Activated CD8-positive, alpha-beta T cell treated with anti-CD3 and anti-CD28 coated beads, Interleukin-2, amount 10 ng/mL, durations not matched to agents 7 days and 5 days (primary cell): ENCODE results near the gene FHIT. TPM values are rescaled to one million over a fixed set of nuclear protein-coding genes. Genes with fewer than 3 reads are reported as not detected.

Source experiments
- ATAC-seq: fragments of 150-1000 bp; cut with Tn5 transposase; one replicate; pipeline ENCODE4 v1.10.0; 2021; ENCODE audit warnings: moderate library complexity
- CTCF ChIA-PET: fragments of 350-600 bp; sonication (Branson Sonifier 250); formaldehyde crosslinking; loops from one replicate; lab custom pipeline; 2021; ENCODE audit warnings: antibody characterized with exemption; lab: Charles Lee
- POLR2A ChIA-PET: fragments of 350-600 bp; sonication (Branson Sonifier 250); formaldehyde crosslinking; loops from one replicate; lab custom pipeline; 2021; ENCODE audit warnings: antibody characterized with exemption; lab: Charles Lee
- DNase-seq: peaks from one replicate; pipeline ENCODE4 v3.0.0-alpha.2; 2020
- H3K27ac Mint-ChIP-seq: one replicate; pipeline ENCODE4 v1.8.0; 2021; ENCODE audit warnings: mild to moderate bottlenecking, mixed read lengths
- H3K27me3 Mint-ChIP-seq: one replicate; pipeline ENCODE4 v1.8.0; 2021; ENCODE audit warnings: low read depth, mixed read lengths
- H3K36me3 Mint-ChIP-seq: one replicate; pipeline ENCODE4 v1.8.0; 2021; ENCODE audit warnings: low read depth, mixed read lengths
- H3K4me1 Mint-ChIP-seq: one replicate; pipeline ENCODE4 v1.8.0; 2021; ENCODE audit warnings: low read depth, mixed read lengths
- H3K4me3 Mint-ChIP-seq: one replicate; pipeline ENCODE4 v1.8.0; 2021; ENCODE audit warnings: mild to moderate bottlenecking, mixed read lengths
- H3K9me3 Mint-ChIP-seq: one replicate; pipeline ENCODE4 v1.8.0; 2022; ENCODE audit warnings: mixed read lengths; ENCODE audit not compliant: insufficient read depth
- total RNA-seq, 2 experiments: library from RNA; stranded (reverse); gene quantifications; one replicate each; pipeline ENCODE4 v1.2.3, GENCODE V29; 2021

FHIT gene
- total RNA-seq, 2 experiments from 2014 or later: 4.8 TPM

- CTCF ChIA-PET: no interaction called here
- H3K4me3 Mint-ChIP-seq: no peak overlapping the region
- POLR2A ChIA-PET: no interaction called here
- DNase-seq: no peak
- H3K4me1 Mint-ChIP-seq: peaks cover 2% of the 10 kb centered on the region
- H3K27ac Mint-ChIP-seq: no peak overlapping the region
- ATAC-seq: no peak
- H3K9me3 Mint-ChIP-seq: no peaks in the 10 kb centered on the region
- no peaks in the 10 kb centered on the region for H3K27me3 Mint-ChIP-seq
- H3K36me3 Mint-ChIP-seq: no peaks in the 10 kb centered on the region
Measured at GRCh38 chr3:60435941-60436650, 815.2 kb downstream of the FHIT start.

DNA sequence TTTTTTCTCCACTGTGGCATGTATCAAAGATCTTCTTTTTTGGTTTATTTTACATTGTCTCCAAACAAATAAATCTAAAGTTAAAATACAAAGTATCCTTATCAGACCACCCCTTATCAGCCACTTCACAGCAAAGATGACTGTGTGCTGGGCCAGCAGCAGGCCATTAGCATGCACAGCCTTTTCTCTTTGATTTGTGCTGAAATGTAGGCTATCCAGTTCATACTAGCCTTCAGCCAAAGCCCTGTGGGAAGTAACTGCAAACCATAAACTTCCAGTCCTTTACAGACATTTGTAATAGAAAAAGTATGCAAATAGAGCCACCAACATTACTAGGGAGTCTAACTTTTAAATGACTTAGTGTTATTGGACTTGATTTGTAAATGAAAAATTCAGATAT, 816.3 kb downstream of the FHIT start:
- H3K4me1 Mint-ChIP-seq: peaks cover 6% of the 10 kb centered on the region
- no peak for DNase-seq
- POLR2A ChIA-PET: no interaction called here
- H3K9me3 Mint-ChIP-seq: no peaks in the 10 kb centered on the region
- no peaks in the 10 kb centered on the region for H3K27me3 Mint-ChIP-seq
- CTCF ChIA-PET: no interaction called here
- H3K4me3 Mint-ChIP-seq: no peak overlapping the region
- ATAC-seq: no peak
- no peak overlapping the region for H3K27ac Mint-ChIP-seq
- no peaks in the 10 kb centered on the region for H3K36me3 Mint-ChIP-seq

DNA sequence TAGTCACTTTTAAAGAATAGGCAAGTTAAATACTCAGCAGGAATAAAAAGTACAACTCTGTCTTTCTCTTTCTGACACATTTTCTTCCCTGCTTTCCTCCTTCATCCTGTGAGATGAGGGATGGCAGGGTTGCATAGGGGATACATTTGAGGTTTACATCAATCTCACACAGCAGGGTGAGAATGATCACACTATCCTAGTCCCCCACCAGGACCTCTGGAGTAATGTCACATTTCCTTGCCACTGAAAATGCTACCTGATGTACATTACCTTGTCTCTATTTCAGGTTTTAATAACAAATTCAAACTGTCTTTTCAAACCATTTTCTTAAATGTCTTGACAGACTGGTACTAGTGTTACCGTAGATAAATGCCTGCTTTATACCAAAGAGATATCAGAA, 816.9 kb downstream of the FHIT start:
- H3K9me3 Mint-ChIP-seq: no peaks in the 10 kb centered on the region
- no peak for ATAC-seq
- no peaks in the 10 kb centered on the region for H3K27me3 Mint-ChIP-seq
- ChIA-PET CTCF (no interaction called here), POLR2A (no interaction called here)
- H3K36me3 Mint-ChIP-seq: no peaks in the 10 kb centered on the region
- no peak overlapping the region for H3K27ac Mint-ChIP-seq
- H3K4me3 Mint-ChIP-seq: no peak overlapping the region
- peaks cover 13% of the 10 kb centered on the region for H3K4me1 Mint-ChIP-seq
- DNase-seq: no peak

DNA sequence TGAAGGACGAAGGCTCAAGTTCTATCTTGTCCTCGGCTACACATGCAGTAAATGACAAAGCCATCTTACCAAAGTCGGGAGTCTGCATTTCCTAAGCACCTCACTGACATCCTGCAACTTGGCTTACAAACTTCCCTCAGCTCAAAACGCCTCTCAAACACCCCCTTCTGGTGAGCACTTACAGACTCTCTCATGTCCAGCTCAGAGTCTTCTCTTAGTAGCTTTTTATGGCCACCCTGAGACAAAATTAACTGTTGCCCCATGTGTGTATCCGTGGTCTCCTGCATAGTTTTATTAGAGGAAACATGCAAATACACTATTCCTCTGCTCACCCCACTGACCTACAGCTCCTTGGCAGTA, 819.7 kb downstream of the FHIT start:
- POLR2A ChIA-PET: no interaction called here

GRCh38 chr3:60430205-60430604, 821.0 kb downstream of the FHIT start:
- CTCF ChIA-PET: interaction anchor here (0.7 kb wide), 1 partner anchor 10 kb away, joined by 3 read pairs; no protein-coding TSS in a partner anchor

More for the DNA sequence above, 819.7 kb downstream of the FHIT start:
- no peak for DNase-seq
- Mint-ChIP-seq H3K9me3 (no peaks in the 10 kb centered on the region), H3K4me3 (no peak overlapping the region), H3K4me1 (peaks cover 15% of the 10 kb centered on the region), H3K27me3 (no peaks in the 10 kb centered on the region), H3K27ac (no peak overlapping the region), H3K36me3 (no peaks in the 10 kb centered on the region)
- no peak for ATAC-seq
- CTCF ChIA-PET: no interaction called here

DNA sequence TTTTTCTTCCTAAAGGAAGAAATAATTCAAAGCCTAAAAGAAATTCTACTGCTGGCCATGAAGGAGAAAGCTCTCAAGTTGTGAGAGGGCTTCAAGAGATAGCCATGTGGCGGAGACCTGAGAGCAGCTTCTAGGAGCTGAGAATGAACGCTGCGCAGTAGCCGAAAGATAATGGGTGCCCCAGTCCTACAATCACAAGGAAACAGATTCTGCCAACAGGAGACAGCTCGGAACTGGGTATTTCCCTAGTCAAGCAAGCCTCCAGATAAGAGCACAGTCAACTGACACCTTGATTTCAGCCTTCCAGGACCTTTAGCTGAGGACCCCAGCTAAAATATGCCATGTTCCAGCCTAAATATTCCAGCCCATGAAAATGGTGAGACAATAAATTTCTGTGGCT, 824.1 kb downstream of the FHIT start:
- Mint-ChIP-seq H3K36me3 (no peaks in the 10 kb centered on the region), H3K4me3 (no peak overlapping the region)

More at GRCh38 chr3:60430205-60430604, 821.0 kb downstream of the FHIT start:
- no peak for DNase-seq
- H3K27ac Mint-ChIP-seq: no peak overlapping the region
- H3K9me3 Mint-ChIP-seq: no peaks in the 10 kb centered on the region
- H3K27me3 Mint-ChIP-seq: no peaks in the 10 kb centered on the region
- POLR2A ChIA-PET: interaction anchor here (0.6 kb wide), 1 partner anchor 272 kb away, joined by 3 read pairs; no protein-coding TSS in a partner anchor
- no peak for ATAC-seq
- no peak overlapping the region for H3K4me3 Mint-ChIP-seq
- no peaks in the 10 kb centered on the region for H3K36me3 Mint-ChIP-seq
- H3K4me1 Mint-ChIP-seq: peaks cover 15% of the 10 kb centered on the region

DNA sequence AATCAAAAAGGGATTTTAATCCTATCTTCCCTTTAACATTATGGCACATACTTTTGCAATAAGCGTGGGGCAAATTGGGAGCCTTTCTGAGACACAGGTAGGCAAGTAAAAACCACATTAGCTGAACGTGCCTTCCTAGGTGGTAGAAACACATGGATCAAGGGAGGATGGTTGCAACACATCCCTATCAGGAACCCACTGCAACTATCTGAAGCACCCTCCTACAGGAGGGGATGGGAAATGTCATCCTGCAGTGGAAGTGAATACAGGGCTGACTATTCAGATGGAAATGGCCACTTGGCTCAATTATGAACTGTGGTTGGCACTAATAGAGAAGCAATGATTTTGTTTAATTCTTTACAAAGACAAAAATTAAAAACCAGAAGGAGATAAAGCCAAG, 826.3 kb downstream of the FHIT start:
- Mint-ChIP-seq H3K4me1 (peaks cover 8% of the 10 kb centered on the region), H3K36me3 (no peaks in the 10 kb centered on the region)

More for the DNA sequence above, 824.1 kb downstream of the FHIT start:
- no peak for DNase-seq
- Mint-ChIP-seq H3K9me3 (no peaks in the 10 kb centered on the region), H3K4me1 (peaks cover 15% of the 10 kb centered on the region), H3K27me3 (no peaks in the 10 kb centered on the region), H3K27ac (no peak overlapping the region)
- ChIA-PET CTCF (no interaction called here), POLR2A (no interaction called here)
- ATAC-seq: no peak

DNA sequence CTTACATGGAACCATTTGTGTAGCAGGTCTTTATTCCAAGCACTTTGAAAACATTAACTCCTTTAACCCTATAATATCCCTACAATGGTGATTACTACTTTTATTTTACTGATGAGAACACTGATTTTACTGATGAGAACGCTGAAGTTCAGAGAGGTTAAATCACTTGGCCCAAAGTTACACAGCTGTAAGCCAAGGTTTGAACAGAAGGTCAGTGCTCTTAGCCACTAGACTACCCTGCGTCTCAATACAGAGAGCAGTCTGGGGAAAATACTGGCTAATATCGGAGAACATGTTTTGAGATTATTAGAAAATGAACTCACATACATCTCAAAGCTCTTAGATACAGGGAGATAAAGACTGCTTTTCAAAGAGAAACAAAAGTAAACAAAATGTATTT, 827.2 kb downstream of the FHIT start:
- no peak overlapping the region for H3K4me3 Mint-ChIP-seq

More for the DNA sequence above, 826.3 kb downstream of the FHIT start:
- POLR2A ChIA-PET: no interaction called here
- no peaks in the 10 kb centered on the region for H3K27me3 Mint-ChIP-seq
- no peaks in the 10 kb centered on the region for H3K9me3 Mint-ChIP-seq
- DNase-seq (no peak), ATAC-seq (no peak)
- CTCF ChIA-PET: no interaction called here
- no peak overlapping the region for H3K4me3 Mint-ChIP-seq
- H3K27ac Mint-ChIP-seq: no peak overlapping the region

DNA sequence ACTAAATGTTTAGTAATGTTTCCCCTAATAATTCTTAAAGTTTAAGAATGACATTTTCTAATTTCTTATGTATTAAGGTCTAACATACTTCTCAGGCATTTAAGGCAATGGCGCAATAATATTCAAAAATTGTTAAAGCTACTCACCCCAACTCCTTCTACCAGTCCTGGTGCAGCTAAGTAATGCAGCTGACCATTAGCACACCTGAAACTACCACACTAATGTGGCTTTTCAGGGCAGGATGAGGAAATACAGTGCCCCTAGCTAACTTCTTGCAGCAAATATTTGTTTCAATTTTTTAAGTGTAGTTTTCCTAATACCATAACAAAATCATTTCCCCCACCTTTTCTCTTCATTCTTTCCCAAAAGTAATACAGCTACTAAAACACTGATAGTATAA, 827.7 kb downstream of the FHIT start:
- Mint-ChIP-seq H3K27ac (no peak overlapping the region), H3K9me3 (no peaks in the 10 kb centered on the region), H3K36me3 (no peaks in the 10 kb centered on the region), H3K27me3 (no peaks in the 10 kb centered on the region), H3K4me1 (no peaks in the 10 kb centered on the region), H3K4me3 (no peak overlapping the region)
- no peak for ATAC-seq
- DNase-seq: no peak
- ChIA-PET POLR2A (no interaction called here), CTCF (interaction anchor here (0.7 kb wide), 1 partner anchor 8 kb away, joined by 3 read pairs; no protein-coding TSS in a partner anchor)

More for the DNA sequence above, 827.2 kb downstream of the FHIT start:
- Mint-ChIP-seq H3K27ac (no peak overlapping the region), H3K4me1 (no peaks in the 10 kb centered on the region), H3K27me3 (no peaks in the 10 kb centered on the region), H3K9me3 (no peaks in the 10 kb centered on the region), H3K36me3 (no peaks in the 10 kb centered on the region)
- ATAC-seq (no peak), DNase-seq (no peak)
- CTCF ChIA-PET: interaction anchor here (0.7 kb wide), 1 partner anchor 9 kb away, joined by 3 read pairs; no protein-coding TSS in a partner anchor
- POLR2A ChIA-PET: no interaction called here

DNA sequence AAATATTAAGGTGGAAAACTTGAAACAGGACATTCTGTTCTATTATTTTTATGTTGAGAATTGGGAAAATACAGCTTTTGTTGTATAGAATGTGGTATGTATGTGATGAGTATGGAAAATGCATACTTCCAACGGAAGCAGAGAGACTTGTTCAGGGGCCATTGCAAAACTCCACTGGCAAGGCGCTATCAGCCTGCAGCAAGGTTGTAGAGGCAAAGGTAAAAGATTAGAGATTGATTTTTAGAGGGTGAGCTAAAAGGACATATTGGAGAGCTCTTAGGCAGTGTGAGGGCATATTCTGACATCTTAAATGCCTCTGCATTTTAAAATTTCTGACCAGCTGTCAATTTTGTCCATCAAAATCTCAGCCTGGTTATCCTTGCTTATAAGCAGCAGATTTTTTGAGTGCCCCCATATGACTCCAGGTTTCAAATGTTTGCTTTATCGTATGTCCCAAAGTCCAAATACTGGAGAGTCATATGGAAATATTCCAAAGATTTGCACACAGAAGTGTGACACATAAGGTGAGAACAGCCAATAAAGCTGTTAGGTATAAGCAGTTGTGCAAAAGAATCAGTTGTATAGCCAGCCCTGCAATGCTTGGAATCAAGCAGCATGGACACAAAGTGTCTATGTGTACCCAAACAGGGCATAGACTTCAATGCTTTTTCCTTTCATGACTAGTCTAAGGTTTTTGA, 829.4 kb downstream of the FHIT start:
- no peak overlapping the region for H3K4me3 Mint-ChIP-seq
- ChIA-PET POLR2A (no interaction called here), CTCF (no interaction called here)
- no peaks in the 10 kb centered on the region for H3K27me3 Mint-ChIP-seq
- H3K27ac Mint-ChIP-seq: no peak overlapping the region
- H3K9me3 Mint-ChIP-seq: no peaks in the 10 kb centered on the region
- H3K4me1 Mint-ChIP-seq: no peaks in the 10 kb centered on the region
- DNase-seq (no peak), ATAC-seq (no peak)
- H3K36me3 Mint-ChIP-seq: no peaks in the 10 kb centered on the region

DNA sequence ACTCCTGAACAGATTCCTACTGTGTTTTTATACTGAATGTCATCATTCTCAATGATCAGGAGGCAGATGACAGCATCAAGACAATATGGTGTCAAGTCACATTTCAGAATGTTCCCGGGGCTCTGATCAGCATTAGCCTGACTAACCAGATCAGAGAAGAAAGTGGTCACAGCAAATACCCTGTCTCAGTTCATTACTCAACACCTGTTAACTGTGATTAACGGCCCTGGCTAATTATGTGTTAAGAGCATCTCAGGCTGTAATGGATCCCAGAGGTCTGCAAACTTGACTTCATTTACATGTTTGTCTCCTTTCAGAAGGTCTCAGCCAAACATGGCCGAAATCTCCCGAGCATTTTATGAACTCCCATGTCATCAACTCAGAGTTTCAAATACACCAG, 833.7 kb downstream of the FHIT start:
- Mint-ChIP-seq H3K9me3 (no peaks in the 10 kb centered on the region), H3K27me3 (no peaks in the 10 kb centered on the region), H3K27ac (no peak overlapping the region), H3K4me1 (no peaks in the 10 kb centered on the region), H3K4me3 (no peak overlapping the region), H3K36me3 (no peaks in the 10 kb centered on the region)
- no peak for DNase-seq
- no peak for ATAC-seq
- ChIA-PET POLR2A (interaction anchor here (0.6 kb wide), 1 partner anchor 1532 kb away, joined by 3 read pairs; no protein-coding TSS in a partner anchor), CTCF (no interaction called here)

DNA sequence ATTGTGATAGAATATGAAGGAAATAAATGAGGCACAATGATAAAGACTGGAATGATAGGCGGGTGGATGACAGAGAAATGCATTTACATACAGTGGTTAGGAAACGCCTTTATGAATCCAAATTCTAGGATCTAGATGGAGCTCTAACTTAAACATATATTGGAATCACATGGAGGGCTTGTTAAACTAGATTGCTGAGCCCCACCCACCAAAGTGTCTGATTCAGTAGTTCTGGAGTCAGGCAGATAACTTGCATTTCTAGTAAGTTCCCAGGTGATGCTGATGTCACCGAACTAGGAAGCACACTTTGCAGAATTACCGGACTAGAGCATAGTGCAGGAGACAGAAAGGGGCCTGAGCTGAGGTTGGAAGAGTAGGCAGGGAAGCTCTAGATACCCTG, 837.2 kb downstream of the FHIT start:
- Mint-ChIP-seq H3K9me3 (no peaks in the 10 kb centered on the region), H3K36me3 (no peaks in the 10 kb centered on the region), H3K4me1 (no peaks in the 10 kb centered on the region), H3K4me3 (no peak overlapping the region), H3K27me3 (no peaks in the 10 kb centered on the region), H3K27ac (no peak overlapping the region)
- DNase-seq: no peak
- CTCF ChIA-PET: no interaction called here
- ATAC-seq: no peak
- POLR2A ChIA-PET: no interaction called here
